Liver (tissue), 3 donors: ENCODE results near the gene BCL7C.

Experiments used
- ATF3 ChIP-seq: IDR thresholded peaks from 2 replicates; pipeline ENCODE4 v1.6.1; 2016; ENCODE audit warnings: antibody characterized with exemption
- CTCF ChIP-seq: fragments of 150-350 bp; IDR thresholded peaks from 2 replicates; pipeline ENCODE4 v1.5.1; 2017; ENCODE audit warnings: improper control_type of control experiment, low read depth, low read length; ENCODE audit not compliant: missing input control
- FOXA2 ChIP-seq: IDR thresholded peaks from 2 replicates; pipeline ENCODE4 v1.6.1; 2016; ENCODE audit warnings: antibody characterized with exemption
- GABPA ChIP-seq, 2 donors: IDR thresholded peaks in 1 of 2; conservative IDR thresholded peaks in 1 of 2; 2 replicates each; pipeline ENCODE4 v1.6.1; 2016; ENCODE audit warnings: antibody characterized with exemption in 2 of 2, mild to moderate bottlenecking in 1 of 2, moderate library complexity in 1 of 2
- JUND ChIP-seq, 2 donors: IDR thresholded peaks; 2 replicates each; pipeline ENCODE4 v1.6.1; 2016; ENCODE audit warnings: antibody characterized with exemption in 2 of 2
- MAX ChIP-seq: IDR thresholded peaks from 2 replicates; pipeline ENCODE4 v1.6.1; 2016; ENCODE audit warnings: antibody characterized with exemption
- RAD21 ChIP-seq, 2 donors: IDR thresholded peaks; 2 replicates each; pipeline ENCODE4 v1.6.1; 2016; ENCODE audit warnings: antibody characterized with exemption in 2 of 2, mild to moderate bottlenecking in 2 of 2
- TAF1 ChIP-seq: conservative IDR thresholded peaks from 2 replicates; pipeline ENCODE4 v1.6.1; 2016; ENCODE audit warnings: antibody characterized with exemption, mild to moderate bottlenecking
- YY1 ChIP-seq: IDR thresholded peaks from 2 replicates; pipeline ENCODE4 v1.6.1; 2016; ENCODE audit warnings: antibody characterized with exemption, mild to moderate bottlenecking
- donor health status: healthy.
- donor health status: healthy.

- TF ChIP-seq CTCF = no peak
- TF ChIP-seq ATF3 = no peak
- no peak for TF ChIP-seq MAX
- TF ChIP-seq TAF1 = no peak
- TF ChIP-seq GABPA (IDR thresholded peaks at IDR 0.05 in 1 of 2, conservative IDR thresholded peaks at IDR 0.05 in 1 of 2) = no peak
- no peak for TF ChIP-seq FOXA2
- TF ChIP-seq RAD21 (IDR thresholded peaks at IDR 0.05) = no peak
- no peak for TF ChIP-seq YY1
- TF ChIP-seq JUND (IDR thresholded peaks at IDR 0.05) = no peak
These were observed 7.7 kb downstream of the BCL7C start for GRCh38 chr16:30886145-30886544.
